Esophagus muscularis mucosa (tissue), 3 donors: Measurements from ENCODE around the gene GALNT2.

Source experiments
- POLR2A ChIP-seq: fragments of 450-650 bp; IDR thresholded peaks from one replicate; pipeline ENCODE4 v1.6.1; 2017; ENCODE audit warnings: antibody characterized with exemption, moderate library complexity, mild to moderate bottlenecking, low read depth
- TF ChIP-seq, protein P1 (sequence below), 3 experiments: fragments of 200-600 bp in 2 of 3; fragments of 450-650 bp in 1 of 3; sonication (generic) in 2 of 3; IDR thresholded peaks; one replicate each; pipeline ENCODE4 v1.5.1; 2017 to 2019; ENCODE audit warnings: antibody characterized with exemption in 3 of 3, mild to moderate bottlenecking in 2 of 3, moderate library complexity in 1 of 3

DNA sequence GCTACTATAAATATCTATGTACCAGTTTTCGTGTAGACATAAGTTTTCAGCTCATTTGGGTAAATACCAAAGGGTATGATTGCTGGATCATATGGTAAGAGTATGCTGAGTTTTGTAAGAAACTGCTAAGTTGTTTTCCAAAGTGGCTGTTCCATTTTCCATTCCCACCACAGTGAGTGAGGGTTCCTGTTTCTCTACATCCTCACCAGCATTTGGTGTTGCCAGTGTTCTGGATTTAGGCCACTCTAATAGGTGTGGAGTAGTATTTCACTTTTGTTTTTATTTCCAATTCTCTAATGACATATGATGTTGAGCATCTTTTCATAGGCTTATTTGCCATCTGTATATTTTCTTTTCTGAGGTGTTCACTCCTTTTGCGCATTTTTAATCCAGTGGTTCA, 112.2 kb downstream of the GALNT2 start:
- TF ChIP-seq POLR2A, result no peak
- TF ChIP-seq, protein P1, sequence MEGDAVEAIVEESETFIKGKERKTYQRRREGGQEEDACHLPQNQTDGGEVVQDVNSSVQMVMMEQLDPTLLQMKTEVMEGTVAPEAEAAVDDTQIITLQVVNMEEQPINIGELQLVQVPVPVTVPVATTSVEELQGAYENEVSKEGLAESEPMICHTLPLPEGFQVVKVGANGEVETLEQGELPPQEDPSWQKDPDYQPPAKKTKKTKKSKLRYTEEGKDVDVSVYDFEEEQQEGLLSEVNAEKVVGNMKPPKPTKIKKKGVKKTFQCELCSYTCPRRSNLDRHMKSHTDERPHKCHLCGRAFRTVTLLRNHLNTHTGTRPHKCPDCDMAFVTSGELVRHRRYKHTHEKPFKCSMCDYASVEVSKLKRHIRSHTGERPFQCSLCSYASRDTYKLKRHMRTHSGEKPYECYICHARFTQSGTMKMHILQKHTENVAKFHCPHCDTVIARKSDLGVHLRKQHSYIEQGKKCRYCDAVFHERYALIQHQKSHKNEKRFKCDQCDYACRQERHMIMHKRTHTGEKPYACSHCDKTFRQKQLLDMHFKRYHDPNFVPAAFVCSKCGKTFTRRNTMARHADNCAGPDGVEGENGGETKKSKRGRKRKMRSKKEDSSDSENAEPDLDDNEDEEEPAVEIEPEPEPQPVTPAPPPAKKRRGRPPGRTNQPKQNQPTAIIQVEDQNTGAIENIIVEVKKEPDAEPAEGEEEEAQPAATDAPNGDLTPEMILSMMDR (IDR thresholded peaks at IDR 0.05), result no peak
